Panc1 (cell line): Measurements from ENCODE around the gene CIAO3. TPM values are rescaled to one million over a fixed set of nuclear protein-coding genes. Genes with fewer than 3 reads are reported as not detected.

Experiments
- ATAC-seq: fragments of 200-7000 bp; cut with Tn5 transposase; 2 replicates; pipeline ENCODE4 v1.9.1; 2020; ENCODE audit warnings: mild to moderate bottlenecking, moderate library complexity
- BruUV-seq: library from RNA; stranded (reverse); fragments of 400-500 nt; replicated peaks from 2 replicates; lab custom pipeline; 2021; lab: Mats Ljungman, UMichigan
- CTCF ChIA-PET: fragments of 300-600 bp; sonication (Branson Sonifier 250); formaldehyde crosslinking; loops from one replicate; lab custom pipeline; 2022; ENCODE audit warnings: antibody characterized with exemption; lab: Charles Lee
- POLR2A ChIA-PET: fragments of 300-600 bp; sonication (Branson Sonifier 250); formaldehyde crosslinking; loops from one replicate; lab custom pipeline; 2022; ENCODE audit warnings: antibody characterized with exemption; lab: Charles Lee
- DNase-seq: peaks from one replicate; pipeline ENCODE4 v3.0.0-alpha.2; 2010; ENCODE audit warnings: low read depth, low spot score
- H3K27ac ChIP-seq: 2 replicates; pipeline ENCODE4 v1.5.1; 2011; ENCODE audit warnings: mild to moderate bottlenecking, low read length, inconsistent platforms
- H3K27me3 ChIP-seq: fragments of 200-500 bp; sonication (Bioruptor generic); 2 replicates; pipeline ENCODE4 v1.6.0; 2014; ENCODE audit warnings: low read length, inconsistent platforms; ENCODE audit not compliant: control insufficient read depth, insufficient read depth
- H3K36me3 ChIP-seq: fragments of 200-500 bp; sonication (Bioruptor generic); 2 replicates; pipeline ENCODE4 v1.5.1; 2014; ENCODE audit warnings: inconsistent platforms, mild to moderate bottlenecking, low read length, moderate library complexity; ENCODE audit not compliant: control insufficient read depth, insufficient read depth
- H3K4me1 ChIP-seq: 2 replicates; pipeline ENCODE4 v1.5.1; 2011; ENCODE audit warnings: inconsistent platforms, mild to moderate bottlenecking, low read length, moderate library complexity; ENCODE audit not compliant: control insufficient read depth, insufficient read depth
- H3K4me3 ChIP-seq, 2 experiments: 2 replicates each; pipeline ENCODE4 v1.5.1; 2011 to 2012; ENCODE audit warnings: low read depth in 2 of 2, low read length in 2 of 2, mild to moderate bottlenecking in 2 of 2, inconsistent platforms in 1 of 2, moderate library complexity in 1 of 2
- H3K9me3 ChIP-seq: fragments of 200-500 bp; sonication (Bioruptor generic); 2 replicates; pipeline ENCODE4 v1.5.1; 2014; ENCODE audit warnings: low read depth, mild to moderate bottlenecking, inconsistent platforms, low read length, moderate library complexity; ENCODE audit not compliant: control insufficient read depth, insufficient read depth
- REST ChIP-seq, 2 experiments: IDR thresholded peaks; 2 replicates each; pipeline ENCODE4 v1.6.1; 2011 to 2012; ENCODE audit warnings: low read depth in 2 of 2, control low read depth in 1 of 2, low read length in 1 of 2, mild to moderate bottlenecking in 1 of 2, moderate library complexity in 1 of 2; ENCODE audit not compliant: insufficient read depth in 1 of 2
- TCF7L2 ChIP-seq: IDR thresholded peaks from 2 replicates; pipeline ENCODE4 v1.6.1; 2011; ENCODE audit warnings: mild to moderate bottlenecking, low read depth, low read length, inconsistent platforms
- in situ Hi-C: cut with HindIII; loops from 2 replicates; pipeline ENCODE4 v1.10.0; 2016; ENCODE audit warnings: low sequenced_read_pairs, low pct_unique_long_range_greater_than_20kb
- intact Hi-C: fragments of 100-400 bp; cut with micrococcal nuclease; formaldehyde crosslinking; loops from one replicate; pipeline ENCODE4 v1.10.0; 2022; ENCODE audit not compliant: unreplicated experiment
- total RNA-seq: library from RNA; stranded (reverse); gene quantifications from one replicate; pipeline ENCODE4 v1.2.1, GENCODE V29; 2021; ENCODE audit not compliant: unreplicated experiment
- TF ChIP-seq, protein P1 (sequence below): fragments of 450-650 bp; IDR thresholded peaks from 2 replicates; pipeline ENCODE4 v1.5.1; 2017; ENCODE audit warnings: mild to moderate bottlenecking

CIAO3 gene
- total RNA-seq, 1 experiment from 2014 or later, result 34.0 TPM

DNA sequence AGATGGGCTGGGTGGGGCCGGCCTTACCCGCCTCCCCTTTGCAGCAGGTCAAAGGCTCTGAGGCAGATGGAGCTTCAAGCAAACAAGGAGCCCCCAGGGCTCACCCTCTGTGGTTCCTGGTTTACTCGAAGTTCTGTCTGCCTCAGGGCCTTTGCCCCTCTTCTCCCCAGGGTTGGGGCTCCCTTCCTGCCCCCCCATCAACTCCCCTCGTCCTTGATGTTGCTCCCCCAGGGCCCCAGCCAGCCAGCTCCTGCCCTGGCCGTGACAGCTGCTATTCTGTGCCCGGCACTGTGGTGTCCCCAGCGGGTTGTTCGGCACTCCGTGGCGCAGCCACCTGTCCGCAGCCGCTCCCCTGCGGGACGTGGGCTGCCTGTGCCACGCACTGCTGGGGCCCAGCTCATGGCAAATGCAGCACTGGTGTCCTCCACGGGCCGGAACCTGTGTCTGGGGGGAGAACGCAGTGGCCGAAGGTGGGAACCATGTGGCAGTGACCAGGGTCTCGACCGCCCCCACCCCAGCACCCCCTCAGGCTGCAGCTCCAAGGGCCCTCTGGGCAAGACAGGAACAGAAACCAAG lies 30.2 kb downstream of the CIAO3 start:
- Histone ChIP-seq H3K4me1 (peaks cover 38% of the 10 kb centered on the region), H3K9me3 (no peaks in the 10 kb centered on the region), H3K36me3 (no peaks in the 10 kb centered on the region; the same call in 1 of the 2 replicates), H3K4me3 (no peak overlapping the region), H3K27ac (no peak overlapping the region), H3K27me3 (no peaks in the 10 kb centered on the region)
- in situ Hi-C loops (no loop called here), intact Hi-C loops (no loop called here)
- TF ChIP-seq, protein P1, sequence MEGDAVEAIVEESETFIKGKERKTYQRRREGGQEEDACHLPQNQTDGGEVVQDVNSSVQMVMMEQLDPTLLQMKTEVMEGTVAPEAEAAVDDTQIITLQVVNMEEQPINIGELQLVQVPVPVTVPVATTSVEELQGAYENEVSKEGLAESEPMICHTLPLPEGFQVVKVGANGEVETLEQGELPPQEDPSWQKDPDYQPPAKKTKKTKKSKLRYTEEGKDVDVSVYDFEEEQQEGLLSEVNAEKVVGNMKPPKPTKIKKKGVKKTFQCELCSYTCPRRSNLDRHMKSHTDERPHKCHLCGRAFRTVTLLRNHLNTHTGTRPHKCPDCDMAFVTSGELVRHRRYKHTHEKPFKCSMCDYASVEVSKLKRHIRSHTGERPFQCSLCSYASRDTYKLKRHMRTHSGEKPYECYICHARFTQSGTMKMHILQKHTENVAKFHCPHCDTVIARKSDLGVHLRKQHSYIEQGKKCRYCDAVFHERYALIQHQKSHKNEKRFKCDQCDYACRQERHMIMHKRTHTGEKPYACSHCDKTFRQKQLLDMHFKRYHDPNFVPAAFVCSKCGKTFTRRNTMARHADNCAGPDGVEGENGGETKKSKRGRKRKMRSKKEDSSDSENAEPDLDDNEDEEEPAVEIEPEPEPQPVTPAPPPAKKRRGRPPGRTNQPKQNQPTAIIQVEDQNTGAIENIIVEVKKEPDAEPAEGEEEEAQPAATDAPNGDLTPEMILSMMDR, result 0 out of 2 replicates have a peak, but pooled peaks have one; percentile 6
- TF ChIP-seq TCF7L2, result no peak
- BruUV-seq, result no TSS peak
- ChIA-PET CTCF (interaction anchor here (0.5 to 1.9 kb wide), 3 partner anchors 10 to 1231 kb away, joined by 3 to 4 read pairs (median 4); no protein-coding TSS in a partner anchor), POLR2A (no interaction called here)
- ATAC-seq (no peak), DNase-seq (no peak)

- H3K9me3 ChIP-seq, result no peaks in the 10 kb centered on the region
- no peak overlapping the region for H3K4me3 ChIP-seq
- intact Hi-C loops (no loop called here), in situ Hi-C loops (no loop called here)
- peaks cover 38% of the 10 kb centered on the region for H3K4me1 ChIP-seq
- DNase-seq, result no peak
- CTCF ChIA-PET, result interaction anchor here (0.5 to 1.9 kb wide), 3 partner anchors 10 to 1231 kb away, joined by 3 to 4 read pairs (median 4); no protein-coding TSS in a partner anchor
- ATAC-seq, result no peak
- no peak for TF ChIP-seq REST (IDR thresholded peaks at IDR 0.05; ENCODE audit: insufficient read depth in 1 of 2, low read depth in 2 of 2, low read length in 1 of 2)
- TF ChIP-seq, protein P1, result peak; percentile 21; the same call in 1 of the 2 replicates
- no peaks in the 10 kb centered on the region for H3K27me3 ChIP-seq
- no peak overlapping the region for H3K27ac ChIP-seq
- BruUV-seq, result no TSS peak
- POLR2A ChIA-PET, result interaction anchor here (0.7 kb wide), 1 partner anchor 255 kb away, joined by 4 read pairs; no protein-coding TSS in a partner anchor
- H3K36me3 ChIP-seq, result peaks cover 2% of the 10 kb centered on the region; the same call in 1 of the 2 replicates
These were observed 31.0 kb downstream of the CIAO3 start for GRCh38 chr16:709566-710499.
